HCT116 (cell line): ENCODE measurements around the gene PPM1E. TPM values are rescaled to one million over a fixed set of nuclear protein-coding genes. Genes with fewer than 3 reads are reported as not detected.

ENCODE experiments used
- ATAC-seq: fragments of 200-7000 bp; cut with Tn5 transposase; 2 replicates; pipeline ENCODE4 v1.9.1; 2020; ENCODE audit warnings: mild to moderate bottlenecking, moderate library complexity
- BruUV-seq: library from RNA; stranded (reverse); fragments of 400-500 nt; replicated peaks from 2 replicates; lab custom pipeline; 2021; lab: Mats Ljungman, UMichigan
- CTCF ChIA-PET: fragments of 300-600 bp; sonication (Branson Sonifier 250); formaldehyde crosslinking; loops from one replicate; lab custom pipeline; 2021; ENCODE audit warnings: antibody characterized with exemption; lab: Charles Lee
- POLR2A ChIA-PET: fragments of 300-600, 350-600 bp; sonication (Branson Sonifier 250); formaldehyde crosslinking; loops from one replicate; lab custom pipeline; 2021; ENCODE audit warnings: antibody characterized with exemption; lab: Charles Lee
- RAD21 ChIA-PET, 2 experiments: fragments of 300-600 bp; sonication (Branson Sonifier 250); formaldehyde crosslinking; loops; one replicate each; lab custom pipeline; 2023; ENCODE audit warnings: low total read pairs in 2 of 2; ENCODE audit not compliant: uncharacterized antibody in 2 of 2, unreplicated experiment in 2 of 2, low non-redundant PET in 1 of 2; lab: Charles Lee
- DNase-seq: peaks from one replicate; pipeline ENCODE4 v3.0.0-alpha.2; 2010; ENCODE audit warnings: low read depth, low spot score
- H2AFZ ChIP-seq: fragments of 200-600 bp; shearing (Covaris generic), sonication (generic); 2 replicates; pipeline ENCODE4 v1.6.1; 2017; ENCODE audit warnings: low read depth, mixed run types, mixed read lengths, antibody characterized with exemption, low read length; ENCODE audit not compliant: poor library complexity, severe bottlenecking
- H3K27ac ChIP-seq: 2 replicates; pipeline ENCODE4 v1.5.1; 2012; ENCODE audit warnings: low read depth, low read length
- H3K27me3 ChIP-seq: fragments of 200-600 bp; sonication (generic); 2 replicates; pipeline ENCODE4 v1.6.1; 2016; ENCODE audit warnings: mixed run types, low read length, mixed read lengths; ENCODE audit not compliant: insufficient read depth
- H3K36me3 ChIP-seq, 2 experiments: fragments of 200-500 bp in 1 of 2; fragments of 200-600 bp in 1 of 2; sonication (Bioruptor generic) in 1 of 2; sonication (generic) in 1 of 2; 2 replicates each; pipeline versions ENCODE4 v1.5.1 to v1.6.1; 2014 to 2016; ENCODE audit warnings: low read length in 2 of 2, inconsistent platforms in 1 of 2, mixed read lengths in 1 of 2, mixed run types in 1 of 2; ENCODE audit not compliant: insufficient read depth in 2 of 2, control insufficient read depth in 1 of 2
- H3K4me1 ChIP-seq, 2 experiments: fragments of 200-600 bp in 1 of 2; sonication (generic) in 1 of 2; 2 replicates each; pipeline versions ENCODE4 v1.5.1 to v1.6.1; 2012 to 2017; ENCODE audit warnings: low read length in 2 of 2, inconsistent platforms in 1 of 2, mild to moderate bottlenecking in 1 of 2, mixed read lengths in 1 of 2, mixed run types in 1 of 2, moderate library complexity in 1 of 2; ENCODE audit not compliant: insufficient read depth in 2 of 2, control insufficient read depth in 1 of 2
- H3K4me2 ChIP-seq: fragments of 200-600 bp; sonication (generic); 2 replicates; pipeline ENCODE4 v1.6.1; 2017; ENCODE audit warnings: mixed run types, low read length, mixed read lengths
- H3K4me3 ChIP-seq, 2 experiments: fragments of 200-600 bp in 1 of 2; sonication (generic) in 1 of 2; replicated peaks in 1 of 2; 2 replicates each; pipeline ENCODE4 v1.5.1; 2011 to 2016; ENCODE audit warnings: low read length in 2 of 2, control low read depth in 1 of 2, low read depth in 1 of 2, mild to moderate bottlenecking in 1 of 2, mixed read lengths in 1 of 2, mixed run types in 1 of 2
- H3K79me2 ChIP-seq: fragments of 200-600 bp; sonication (generic); 2 replicates; pipeline ENCODE4 v1.6.1; 2017; ENCODE audit warnings: mild to moderate bottlenecking, mixed run types, low read length, moderate library complexity, mixed read lengths; ENCODE audit not compliant: insufficient read depth
- H3K9ac ChIP-seq: fragments of 200-600 bp; sonication (generic); 2 replicates; pipeline ENCODE4 v1.6.1; 2016; ENCODE audit warnings: low read length, mixed read lengths
- H3K9me2 ChIP-seq: fragments of 200-600 bp; sonication (generic), shearing (Covaris generic); 2 replicates; pipeline ENCODE4 v1.6.1; 2017; ENCODE audit warnings: mixed run types, mild to moderate bottlenecking, moderate library complexity; ENCODE audit not compliant: insufficient read depth
- H3K9me3 ChIP-seq, 2 experiments: fragments of 200-500 bp in 1 of 2; fragments of 200-600 bp in 1 of 2; sonication (Bioruptor generic) in 1 of 2; sonication (generic) in 1 of 2; 2 replicates each; pipeline ENCODE4 v1.6.1; 2014 to 2017; ENCODE audit warnings: low read length in 2 of 2, mixed read lengths in 2 of 2, inconsistent platforms in 1 of 2, low read depth in 1 of 2, mild to moderate bottlenecking in 1 of 2, mixed run types in 1 of 2, moderate library complexity in 1 of 2; ENCODE audit not compliant: control insufficient read depth in 1 of 2, insufficient read depth in 1 of 2
- H4K20me1 ChIP-seq: fragments of 200-600 bp; sonication (generic), shearing (Covaris generic); 2 replicates; pipeline ENCODE4 v1.6.1; 2017; ENCODE audit warnings: mixed run types, mild to moderate bottlenecking, moderate library complexity; ENCODE audit not compliant: insufficient read depth
- CBX3 ChIP-seq: IDR thresholded peaks from 2 replicates; pipeline ENCODE4 v1.6.1; 2012; ENCODE audit warnings: low read depth
- CEBPB ChIP-seq: IDR thresholded peaks from 2 replicates; pipeline ENCODE4 v1.6.1; 2012; ENCODE audit warnings: low read depth
- EGR1 ChIP-seq: IDR thresholded peaks from 2 replicates; pipeline ENCODE4 v1.6.1; 2012; ENCODE audit warnings: low read depth
- ELF1 ChIP-seq: IDR thresholded peaks from 2 replicates; pipeline ENCODE4 v1.6.1; 2012; ENCODE audit warnings: low read depth, borderline replicate concordance
- EZH2phosphoT487 ChIP-seq: fragments of 200-600 bp; IDR thresholded peaks from 2 replicates; pipeline ENCODE4 v1.6.1; 2018; ENCODE audit warnings: antibody characterized with exemption, borderline replicate concordance
- JUND ChIP-seq: IDR thresholded peaks from 2 replicates; pipeline ENCODE4 v1.6.1; 2012
- POLR2A ChIP-seq: IDR thresholded peaks from 2 replicates; pipeline ENCODE4 v1.7.0; 2011; ENCODE audit warnings: borderline replicate concordance; ENCODE audit not compliant: insufficient read depth, insufficient read length; ENCODE audit errors: extremely low read depth
- RAD21 ChIP-seq: IDR thresholded peaks from 2 replicates; pipeline ENCODE4 v1.6.1; 2012; ENCODE audit warnings: low read depth, mild to moderate bottlenecking
- SIN3A ChIP-seq: IDR thresholded peaks from 2 replicates; pipeline ENCODE4 v1.6.1; 2012; ENCODE audit warnings: low read depth
- SP1 ChIP-seq: IDR thresholded peaks from 2 replicates; pipeline ENCODE4 v1.6.1; 2012; ENCODE audit warnings: low read depth
- SRF ChIP-seq: IDR thresholded peaks from 2 replicates; pipeline ENCODE4 v1.6.1; 2012; ENCODE audit warnings: low read depth
- YY1 ChIP-seq: IDR thresholded peaks from 2 replicates; pipeline ENCODE4 v1.6.1; 2011; ENCODE audit warnings: low read length, low read depth, moderate library complexity, mild to moderate bottlenecking; ENCODE audit not compliant: insufficient replicate concordance; ENCODE audit errors: extremely low read depth
- ZFX ChIP-seq: fragments of 450-650 bp; IDR thresholded peaks from 2 replicates; pipeline ENCODE4 v1.6.1; 2017
- ZNF274 ChIP-seq: fragments of 200-500 bp; sonication (Bioruptor generic); IDR thresholded peaks from 2 replicates; pipeline ENCODE4 v1.6.1; 2014; ENCODE audit warnings: mild to moderate bottlenecking, low read depth, low read length, inconsistent platforms
- intact Hi-C: fragments of 100-400 bp; cut with micrococcal nuclease; formaldehyde crosslinking; loops from 2 replicates; pipeline ENCODE4 v1.10.0; 2022
- total RNA-seq: library from RNA; stranded (reverse); gene quantifications from one replicate; pipeline ENCODE4 v1.2.1, GENCODE V29; 2021; ENCODE audit not compliant: unreplicated experiment
- TF ChIP-seq, protein P1 (sequence below): IDR thresholded peaks from 2 replicates; pipeline ENCODE4 v1.6.1; 2012; ENCODE audit warnings: low read depth
- TF ChIP-seq, protein P2 (sequence below): IDR thresholded peaks from 2 replicates; pipeline ENCODE4 v1.6.1; 2012
- TF ChIP-seq, protein P3 (sequence below): IDR thresholded peaks from 2 replicates; pipeline ENCODE4 v1.6.1; 2011; ENCODE audit warnings: mild to moderate bottlenecking, low read length, moderate library complexity; ENCODE audit not compliant: insufficient replicate concordance; ENCODE audit errors: extremely low read depth
- TF ChIP-seq, protein P4 (sequence below): IDR thresholded peaks from 2 replicates; pipeline ENCODE4 v1.6.1; 2012
- TF ChIP-seq, protein P5 (sequence below), 3 experiments: fragments of 200-600 bp in 1 of 3; sonication (generic) in 1 of 3; IDR thresholded peaks in 2 of 3; conservative IDR thresholded peaks in 1 of 3; 2 replicates each; pipeline ENCODE4 v1.5.1; 2012 to 2017; ENCODE audit warnings: low read depth in 2 of 3, low read length in 2 of 3, antibody characterized with exemption in 1 of 3, borderline replicate concordance in 1 of 3, control low read depth in 1 of 3, mild to moderate bottlenecking in 1 of 3, mixed read lengths in 1 of 3, mixed run types in 1 of 3, moderate library complexity in 1 of 3; ENCODE audit not compliant: insufficient read depth in 1 of 3

Gene PPM1E
- total RNA-seq, 1 experiment from 2014 or later = 0.02 TPM

DNA sequence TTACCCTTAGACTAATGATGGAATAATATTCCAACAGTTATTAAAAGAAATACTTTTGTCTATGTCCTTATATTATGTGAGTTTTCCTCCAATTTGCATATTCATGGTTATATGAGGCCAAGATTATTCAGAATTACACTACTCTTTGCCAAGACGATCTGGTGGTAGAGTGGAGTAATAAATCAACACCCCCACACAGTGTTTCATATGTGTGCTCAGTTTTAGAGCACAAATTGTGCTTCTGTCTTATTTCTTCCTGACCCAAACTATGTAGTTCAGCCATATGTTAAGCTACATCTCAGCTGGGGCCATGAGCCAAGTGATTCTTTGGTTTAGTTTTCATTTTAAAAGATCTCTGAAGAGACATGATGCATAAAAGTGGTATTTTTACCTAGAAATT is 26.9 kb upstream of the PPM1E start (continued):
- TF ChIP-seq, protein P1, sequence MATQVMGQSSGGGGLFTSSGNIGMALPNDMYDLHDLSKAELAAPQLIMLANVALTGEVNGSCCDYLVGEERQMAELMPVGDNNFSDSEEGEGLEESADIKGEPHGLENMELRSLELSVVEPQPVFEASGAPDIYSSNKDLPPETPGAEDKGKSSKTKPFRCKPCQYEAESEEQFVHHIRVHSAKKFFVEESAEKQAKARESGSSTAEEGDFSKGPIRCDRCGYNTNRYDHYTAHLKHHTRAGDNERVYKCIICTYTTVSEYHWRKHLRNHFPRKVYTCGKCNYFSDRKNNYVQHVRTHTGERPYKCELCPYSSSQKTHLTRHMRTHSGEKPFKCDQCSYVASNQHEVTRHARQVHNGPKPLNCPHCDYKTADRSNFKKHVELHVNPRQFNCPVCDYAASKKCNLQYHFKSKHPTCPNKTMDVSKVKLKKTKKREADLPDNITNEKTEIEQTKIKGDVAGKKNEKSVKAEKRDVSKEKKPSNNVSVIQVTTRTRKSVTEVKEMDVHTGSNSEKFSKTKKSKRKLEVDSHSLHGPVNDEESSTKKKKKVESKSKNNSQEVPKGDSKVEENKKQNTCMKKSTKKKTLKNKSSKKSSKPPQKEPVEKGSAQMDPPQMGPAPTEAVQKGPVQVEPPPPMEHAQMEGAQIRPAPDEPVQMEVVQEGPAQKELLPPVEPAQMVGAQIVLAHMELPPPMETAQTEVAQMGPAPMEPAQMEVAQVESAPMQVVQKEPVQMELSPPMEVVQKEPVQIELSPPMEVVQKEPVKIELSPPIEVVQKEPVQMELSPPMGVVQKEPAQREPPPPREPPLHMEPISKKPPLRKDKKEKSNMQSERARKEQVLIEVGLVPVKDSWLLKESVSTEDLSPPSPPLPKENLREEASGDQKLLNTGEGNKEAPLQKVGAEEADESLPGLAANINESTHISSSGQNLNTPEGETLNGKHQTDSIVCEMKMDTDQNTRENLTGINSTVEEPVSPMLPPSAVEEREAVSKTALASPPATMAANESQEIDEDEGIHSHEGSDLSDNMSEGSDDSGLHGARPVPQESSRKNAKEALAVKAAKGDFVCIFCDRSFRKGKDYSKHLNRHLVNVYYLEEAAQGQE = no peak
- no peak for TF ChIP-seq CEBPB
- no peak for TF ChIP-seq ELF1
- no peak for TF ChIP-seq RAD21
- TF ChIP-seq ZNF274 = no peak
- TF ChIP-seq, protein P2, sequence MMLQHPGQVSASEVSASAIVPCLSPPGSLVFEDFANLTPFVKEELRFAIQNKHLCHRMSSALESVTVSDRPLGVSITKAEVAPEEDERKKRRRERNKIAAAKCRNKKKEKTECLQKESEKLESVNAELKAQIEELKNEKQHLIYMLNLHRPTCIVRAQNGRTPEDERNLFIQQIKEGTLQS = no peak

DNA sequence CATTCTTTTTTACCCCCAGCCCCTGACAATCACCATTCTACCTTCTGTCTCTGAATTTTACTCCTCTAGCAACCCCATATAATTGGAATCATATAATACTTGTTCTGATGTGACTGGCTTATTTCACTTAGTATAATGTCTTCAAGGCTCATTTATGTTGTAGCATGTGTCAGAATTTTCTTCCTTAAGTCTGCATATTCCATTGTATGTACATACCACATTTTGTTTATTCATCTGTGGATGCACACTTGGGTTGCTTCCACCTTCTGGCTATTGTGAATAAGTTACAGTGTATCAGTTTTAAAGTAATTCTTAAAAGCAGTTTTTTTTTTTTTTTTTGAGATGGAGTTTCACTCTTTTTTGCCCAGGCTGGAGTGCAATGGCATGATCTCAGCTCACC is 24.7 kb upstream of the PPM1E start:
- DNase-seq = no peak
- intact Hi-C loops = no loop called here
- no peak for ATAC-seq
- no TSS peak for BruUV-seq
- Histone ChIP-seq H3K36me3 (0 out of 4 replicates have a peak, but pooled peaks cover 2 to 3% of the 10 kb centered on the region in 2 experiments), H3K4me1 (no peaks in the 10 kb centered on the region), H3K9ac (no peak overlapping the region), H2AFZ (no peak overlapping the region), H3K79me2 (no peaks in the 10 kb centered on the region), H4K20me1 (no peaks in the 10 kb centered on the region), H3K9me3 (no peaks in the 10 kb centered on the region), H3K27me3 (no peaks in the 10 kb centered on the region), H3K27ac (no peak overlapping the region), H3K4me3 (no peak overlapping the region), H3K4me2 (no peak overlapping the region), H3K9me2 (no peaks in the 10 kb centered on the region)
- RAD21 ChIA-PET = no interaction called here
- POLR2A ChIA-PET = no interaction called here
- CTCF ChIA-PET = no interaction called here
- TF ChIP-seq ZFX = no peak
- TF ChIP-seq POLR2A = no peak
- TF ChIP-seq, protein P3, sequence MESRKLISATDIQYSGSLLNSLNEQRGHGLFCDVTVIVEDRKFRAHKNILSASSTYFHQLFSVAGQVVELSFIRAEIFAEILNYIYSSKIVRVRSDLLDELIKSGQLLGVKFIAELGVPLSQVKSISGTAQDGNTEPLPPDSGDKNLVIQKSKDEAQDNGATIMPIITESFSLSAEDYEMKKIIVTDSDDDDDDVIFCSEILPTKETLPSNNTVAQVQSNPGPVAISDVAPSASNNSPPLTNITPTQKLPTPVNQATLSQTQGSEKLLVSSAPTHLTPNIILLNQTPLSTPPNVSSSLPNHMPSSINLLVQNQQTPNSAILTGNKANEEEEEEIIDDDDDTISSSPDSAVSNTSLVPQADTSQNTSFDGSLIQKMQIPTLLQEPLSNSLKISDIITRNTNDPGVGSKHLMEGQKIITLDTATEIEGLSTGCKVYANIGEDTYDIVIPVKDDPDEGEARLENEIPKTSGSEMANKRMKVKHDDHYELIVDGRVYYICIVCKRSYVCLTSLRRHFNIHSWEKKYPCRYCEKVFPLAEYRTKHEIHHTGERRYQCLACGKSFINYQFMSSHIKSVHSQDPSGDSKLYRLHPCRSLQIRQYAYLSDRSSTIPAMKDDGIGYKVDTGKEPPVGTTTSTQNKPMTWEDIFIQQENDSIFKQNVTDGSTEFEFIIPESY = no peak
- no peak for TF ChIP-seq YY1
- TF ChIP-seq EGR1 = no peak
- TF ChIP-seq CBX3 = no peak
- no peak for TF ChIP-seq ELF1
- TF ChIP-seq SRF = no peak
- TF ChIP-seq, protein P2 = no peak
- TF ChIP-seq, protein P4, sequence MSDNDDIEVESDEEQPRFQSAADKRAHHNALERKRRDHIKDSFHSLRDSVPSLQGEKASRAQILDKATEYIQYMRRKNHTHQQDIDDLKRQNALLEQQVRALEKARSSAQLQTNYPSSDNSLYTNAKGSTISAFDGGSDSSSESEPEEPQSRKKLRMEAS = no peak
- no peak for TF ChIP-seq SP1
- TF ChIP-seq EZH2phosphoT487 = no peak
- no peak for TF ChIP-seq SIN3A
- TF ChIP-seq CEBPB = no peak
- no peak for TF ChIP-seq ZNF274
- TF ChIP-seq JUND = no peak
- TF ChIP-seq, protein P5, sequence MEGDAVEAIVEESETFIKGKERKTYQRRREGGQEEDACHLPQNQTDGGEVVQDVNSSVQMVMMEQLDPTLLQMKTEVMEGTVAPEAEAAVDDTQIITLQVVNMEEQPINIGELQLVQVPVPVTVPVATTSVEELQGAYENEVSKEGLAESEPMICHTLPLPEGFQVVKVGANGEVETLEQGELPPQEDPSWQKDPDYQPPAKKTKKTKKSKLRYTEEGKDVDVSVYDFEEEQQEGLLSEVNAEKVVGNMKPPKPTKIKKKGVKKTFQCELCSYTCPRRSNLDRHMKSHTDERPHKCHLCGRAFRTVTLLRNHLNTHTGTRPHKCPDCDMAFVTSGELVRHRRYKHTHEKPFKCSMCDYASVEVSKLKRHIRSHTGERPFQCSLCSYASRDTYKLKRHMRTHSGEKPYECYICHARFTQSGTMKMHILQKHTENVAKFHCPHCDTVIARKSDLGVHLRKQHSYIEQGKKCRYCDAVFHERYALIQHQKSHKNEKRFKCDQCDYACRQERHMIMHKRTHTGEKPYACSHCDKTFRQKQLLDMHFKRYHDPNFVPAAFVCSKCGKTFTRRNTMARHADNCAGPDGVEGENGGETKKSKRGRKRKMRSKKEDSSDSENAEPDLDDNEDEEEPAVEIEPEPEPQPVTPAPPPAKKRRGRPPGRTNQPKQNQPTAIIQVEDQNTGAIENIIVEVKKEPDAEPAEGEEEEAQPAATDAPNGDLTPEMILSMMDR (IDR thresholded peaks at IDR 0.05 in 2 of 3, conservative IDR thresholded peaks at IDR 0.05 in 1 of 3; ENCODE audit: borderline replicate concordance in 1 of 3, insufficient read depth in 1 of 3, low read depth in 2 of 3, low read length in 2 of 3) = no peak
